Activated gamma-delta T cell treated with anti-CD3 and anti-CD28 coated beads, Interleukin-2, amount 50 U/mL, for 16 hours (primary cell): ENCODE measurements around the gene BRD2.
"Not testable (repeated sequence)": the region's sequence is repeated elsewhere in the genome, so short reads cannot be mapped to it uniquely, and the experiment has no call there.

Experiments
- DNase-seq: peaks from one replicate; pipeline ENCODE4 v3.0.0-alpha.2; 2020; ENCODE audit warnings: low read depth

Gene BRD2

GRCh38 chr6:32968093-32968866 is at the start of gene BRD2:
BRD2 (plus strand) TSS chr6:32968594; CDS start chr6:32972899, 4,305 bp downstream.
- peak; percentile 95 for DNase-seq

GRCh38 chr6:32920715-32921114 is 47.7 kb upstream of the BRD2 start:
- DNase-seq, result no peak

- DNase-seq, result no peak
These were observed 46.3 kb upstream of the BRD2 start for GRCh38 chr6:32922083-32922482.

- no peak for DNase-seq
These were observed 37.2 kb upstream of the BRD2 start for GRCh38 chr6:32931211-32931610.

- no peak for DNase-seq
These were observed 36.1 kb upstream of the BRD2 start for GRCh38 chr6:32932132-32932868.

DNA sequence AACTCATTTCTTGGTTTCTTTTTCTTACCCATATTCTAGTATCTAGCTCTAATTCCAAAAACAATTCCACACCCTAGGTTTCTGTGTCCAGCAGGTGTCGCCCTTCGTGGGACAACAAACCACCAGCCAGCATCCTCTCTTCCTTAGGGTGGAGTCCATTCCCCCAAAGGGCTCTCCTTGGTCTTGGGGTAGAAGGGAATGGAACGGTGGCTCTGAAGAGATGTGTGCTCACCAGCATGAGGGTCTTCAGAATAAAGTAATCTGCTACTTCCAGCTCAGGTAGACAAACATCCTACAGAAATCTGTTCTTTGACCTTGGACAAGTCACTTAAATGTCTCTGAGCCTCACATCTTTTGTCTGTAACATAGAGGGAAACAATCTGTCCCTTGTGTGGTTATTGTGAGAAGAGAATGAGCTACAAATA is 34.7 kb upstream of the BRD2 start:
- peak; percentile 67 for DNase-seq

GRCh38 chr6:32935551-32936238 is 32.7 kb upstream of the BRD2 start:
- no peak for DNase-seq

DNA sequence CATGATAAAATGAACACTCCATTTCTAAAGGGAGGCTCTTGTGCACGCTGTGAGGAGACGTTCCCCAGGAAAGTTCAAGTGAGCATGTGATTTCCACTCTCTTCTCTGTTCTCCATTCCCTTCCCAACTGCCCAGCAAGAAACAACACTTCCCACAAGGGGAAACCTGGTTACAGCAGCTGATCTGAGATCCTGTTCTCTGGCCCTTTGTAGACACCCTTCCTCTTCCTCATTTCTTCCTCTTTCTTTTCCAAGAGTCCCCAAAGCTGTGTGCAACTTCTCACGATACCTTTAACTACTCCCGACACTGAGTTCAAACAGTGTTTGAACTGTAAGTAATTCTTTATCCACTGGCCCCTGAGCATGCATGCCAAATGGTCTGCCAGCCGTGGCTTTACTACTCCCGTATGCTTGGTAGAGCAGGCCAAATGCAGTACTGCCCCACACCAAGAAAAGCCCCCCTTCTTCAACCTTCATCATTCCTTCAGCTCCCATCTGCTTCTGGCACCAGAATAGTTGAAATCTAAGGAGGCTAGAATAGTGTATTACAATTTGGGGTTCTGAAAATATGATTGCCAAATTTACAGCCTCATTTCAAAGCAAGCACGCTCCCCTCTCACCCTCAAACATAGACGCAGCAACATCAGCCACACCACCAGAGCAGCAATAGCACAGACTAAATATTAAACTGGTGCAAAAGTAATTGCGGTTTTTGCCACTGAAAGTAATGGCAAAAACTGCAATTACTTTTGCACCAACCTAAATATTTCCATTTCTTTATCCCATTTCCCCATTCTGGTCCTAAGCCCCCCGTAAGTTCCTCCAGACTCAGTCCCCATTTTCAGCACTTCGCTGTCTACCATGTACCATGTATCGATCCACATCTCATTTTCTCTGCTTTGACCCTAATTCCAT is 31.9 kb upstream of the BRD2 start:
- DNase-seq, result no peak

DNA sequence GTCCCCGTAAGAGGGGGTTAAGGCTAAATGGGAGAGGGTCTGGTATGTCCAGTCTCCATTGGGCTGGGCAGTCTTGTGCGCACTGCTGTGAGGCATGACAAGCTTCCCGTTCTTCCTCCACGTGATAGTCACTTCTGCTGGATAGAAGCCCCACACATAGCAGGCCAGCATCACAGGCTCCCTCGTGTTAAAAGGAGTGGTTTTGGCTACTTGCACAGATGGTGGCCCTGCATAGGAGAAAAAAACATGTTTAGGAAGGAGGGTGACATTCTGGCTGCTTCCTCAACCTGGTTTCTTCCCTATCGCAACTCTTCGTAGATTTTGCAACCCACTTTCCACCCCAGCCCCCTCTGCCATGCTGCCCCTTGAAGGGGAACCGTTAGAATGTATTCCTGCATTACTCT is 31.2 kb upstream of the BRD2 start:
- DNase-seq, result no peak

GRCh38 chr6:32938494-32938893 is 29.9 kb upstream of the BRD2 start:
- no peak for DNase-seq

GRCh38 chr6:32940656-32941213 is 27.7 kb upstream of the BRD2 start, which contains the start of gene HLA-DMB:
HLA-DMB (minus strand) TSS chr6:32941028; CDS start chr6:32940807, 221 bp downstream.
- DNase-seq, result no peak

GRCh38 chr6:32941214-32941768 is 27.1 kb upstream of the BRD2 start:
- peak; percentile 45 for DNase-seq

DNA sequence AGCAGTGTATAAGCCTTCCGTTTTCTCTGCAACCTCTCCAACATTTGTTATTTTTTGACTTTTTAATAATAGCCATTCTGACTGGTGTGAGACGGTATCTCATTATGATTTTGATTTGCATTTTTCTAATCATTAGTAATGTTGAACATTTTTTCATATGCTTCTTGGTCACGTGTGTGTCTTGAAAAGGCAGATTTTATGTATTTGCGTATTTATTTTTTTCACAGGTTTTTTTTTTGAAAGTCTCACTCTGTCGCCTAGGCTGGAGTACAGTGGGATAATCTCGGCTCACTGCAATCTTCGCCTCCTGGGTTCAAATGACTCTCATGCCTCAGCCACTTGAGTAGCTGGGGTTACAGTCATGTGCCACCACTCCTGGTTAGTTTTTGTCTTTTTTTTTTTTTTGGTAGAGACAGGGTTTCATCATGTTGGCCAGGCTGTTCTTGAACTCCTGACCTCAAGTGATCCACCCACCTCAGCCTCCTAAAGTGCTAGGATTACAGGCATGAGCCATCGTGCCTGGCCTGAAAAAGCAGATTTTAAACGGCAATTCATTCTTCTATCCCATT is 25.8 kb upstream of the BRD2 start:
- not testable (repeated sequence) for DNase-seq

GRCh38 chr6:32943864-32944649 is 24.3 kb upstream of the BRD2 start:
- no peak for DNase-seq

GRCh38 chr6:32945108-32945760 is 23.2 kb upstream of the BRD2 start:
- DNase-seq, result peak; percentile 65

- no peak for DNase-seq
These were observed 22.4 kb upstream of the BRD2 start for GRCh38 chr6:32945953-32946352.

DNA sequence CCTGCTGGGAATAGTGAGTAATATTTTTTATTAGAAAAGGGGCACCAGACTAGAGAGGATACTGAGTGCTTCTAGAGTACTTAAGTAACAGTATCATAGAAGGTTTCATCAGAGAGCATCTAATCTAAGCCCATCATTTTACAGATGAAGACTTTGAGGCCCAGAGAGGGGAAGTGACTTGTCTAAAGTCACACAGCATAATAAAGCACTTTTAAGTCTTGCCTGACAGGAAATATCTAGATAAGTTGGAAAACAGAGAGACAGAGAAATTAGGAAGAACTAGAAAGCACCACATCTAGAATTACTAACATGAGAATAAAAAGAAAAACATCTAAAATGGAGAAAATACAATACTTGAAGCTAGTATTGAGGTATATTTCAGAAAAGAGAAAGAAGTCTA is 21.5 kb upstream of the BRD2 start:
- no peak for DNase-seq

GRCh38 chr6:32947552-32948465 is 20.6 kb upstream of the BRD2 start:
- DNase-seq, result no peak
